ENCODE measurements around the gene SLC25A51. TPM values are rescaled to one million over a fixed set of nuclear protein-coding genes. Genes with fewer than 3 reads are reported as not detected.
"Not testable (repeated sequence)": the region's sequence is repeated elsewhere in the genome, so short reads cannot be mapped to it uniquely, and the experiment has no call there.

SLC25A51 gene
- total RNA-seq, 4 donors from 2014 or later = 14.7 to 66.1 (median 44.4) TPM

DNA sequence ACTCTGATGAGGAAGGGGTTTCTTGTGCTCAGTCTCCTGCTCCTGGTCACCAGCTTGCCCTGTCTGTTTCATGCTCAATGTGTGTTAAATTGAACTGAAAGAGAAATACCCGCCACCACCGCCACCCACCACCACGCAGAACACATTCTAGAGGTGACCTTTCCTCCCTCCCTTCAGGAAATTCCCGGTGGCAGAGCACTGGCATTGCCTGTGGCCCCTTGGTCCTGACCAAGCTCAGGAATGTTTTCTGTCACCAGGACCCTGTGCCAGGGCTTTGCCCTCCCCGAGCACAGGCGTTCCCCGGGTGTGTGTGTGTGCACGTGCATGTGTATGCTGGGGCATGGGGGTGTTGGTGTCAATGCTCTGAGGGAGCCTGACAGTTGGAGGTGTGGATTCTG lies 10.2 kb upstream of the SLC25A51 start:
- H3K27me3 ChIP-seq = no peaks in the 10 kb centered on the region
- H3K4me1 ChIP-seq = no peaks in the 10 kb centered on the region
- TF ChIP-seq POLR2A (IDR thresholded peaks at IDR 0.05) = no peak
- TF ChIP-seq, protein P1, sequence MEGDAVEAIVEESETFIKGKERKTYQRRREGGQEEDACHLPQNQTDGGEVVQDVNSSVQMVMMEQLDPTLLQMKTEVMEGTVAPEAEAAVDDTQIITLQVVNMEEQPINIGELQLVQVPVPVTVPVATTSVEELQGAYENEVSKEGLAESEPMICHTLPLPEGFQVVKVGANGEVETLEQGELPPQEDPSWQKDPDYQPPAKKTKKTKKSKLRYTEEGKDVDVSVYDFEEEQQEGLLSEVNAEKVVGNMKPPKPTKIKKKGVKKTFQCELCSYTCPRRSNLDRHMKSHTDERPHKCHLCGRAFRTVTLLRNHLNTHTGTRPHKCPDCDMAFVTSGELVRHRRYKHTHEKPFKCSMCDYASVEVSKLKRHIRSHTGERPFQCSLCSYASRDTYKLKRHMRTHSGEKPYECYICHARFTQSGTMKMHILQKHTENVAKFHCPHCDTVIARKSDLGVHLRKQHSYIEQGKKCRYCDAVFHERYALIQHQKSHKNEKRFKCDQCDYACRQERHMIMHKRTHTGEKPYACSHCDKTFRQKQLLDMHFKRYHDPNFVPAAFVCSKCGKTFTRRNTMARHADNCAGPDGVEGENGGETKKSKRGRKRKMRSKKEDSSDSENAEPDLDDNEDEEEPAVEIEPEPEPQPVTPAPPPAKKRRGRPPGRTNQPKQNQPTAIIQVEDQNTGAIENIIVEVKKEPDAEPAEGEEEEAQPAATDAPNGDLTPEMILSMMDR (IDR thresholded peaks at IDR 0.05) = no peak
- intact Hi-C loops (cut with DNase I; ENCODE audit: low total_unique reads) = loop anchor here (5.0 to 10.0 kb wide), 3 partner anchors 151 to 448 kb away; partner anchors contain the start of gene SHB
- DNase-seq = no peak
- H3K36me3 ChIP-seq = no peaks in the 10 kb centered on the region
- no peak overlapping the region for H3K4me3 ChIP-seq
- no peaks in the 10 kb centered on the region for H3K9me3 ChIP-seq
- H3K27ac ChIP-seq = no peak overlapping the region

DNA sequence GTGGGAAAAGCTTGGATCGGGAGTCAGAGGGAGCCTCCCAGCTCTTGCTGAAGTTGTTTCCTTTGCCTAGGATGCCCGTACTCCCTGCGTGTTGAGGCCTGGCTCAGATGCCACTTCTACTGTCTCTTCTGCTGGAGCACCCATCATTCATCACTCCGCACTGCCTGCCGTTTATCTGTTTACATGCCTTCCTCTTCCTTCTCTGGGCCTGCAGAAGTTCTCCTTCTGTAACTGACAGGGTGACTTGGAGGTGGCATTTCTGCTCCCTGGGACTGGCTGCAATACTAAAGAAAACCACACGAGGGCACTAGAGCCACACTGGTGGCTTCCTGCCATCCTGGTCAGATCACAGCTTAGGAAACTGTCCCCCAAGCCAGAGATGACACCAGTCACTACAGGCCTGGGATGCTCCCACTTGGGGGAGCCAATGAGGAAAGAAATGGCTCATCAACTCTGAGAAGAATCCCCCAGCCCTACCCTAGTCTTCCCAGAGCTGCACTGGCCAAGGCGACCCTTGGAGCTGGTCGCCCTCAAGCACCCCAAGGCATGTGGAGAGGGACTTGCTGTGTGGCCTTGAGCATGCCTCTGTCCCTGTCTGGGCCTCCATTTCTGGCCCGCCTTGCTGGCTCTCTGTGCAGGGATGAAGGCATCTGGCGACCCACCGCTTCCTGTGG lies 9.7 kb upstream of the SLC25A51 start:
- H3K27ac ChIP-seq = no peak overlapping the region
- H3K27me3 ChIP-seq = no peaks in the 10 kb centered on the region
- DNase-seq = peak; percentile 68 to 80
- no peaks in the 10 kb centered on the region for H3K9me3 ChIP-seq
- H3K4me3 ChIP-seq = no peak overlapping the region
- H3K4me1 ChIP-seq = no peaks in the 10 kb centered on the region
- TF ChIP-seq POLR2A (IDR thresholded peaks at IDR 0.05) = peak in 1 of 2 donors; percentile 21
- TF ChIP-seq, protein P1 (IDR thresholded peaks at IDR 0.05) = peak; percentile 94 to 98 (median 96)
- no peaks in the 10 kb centered on the region for H3K36me3 ChIP-seq
- intact Hi-C loops (cut with DNase I; ENCODE audit: low total_unique reads) = loop anchor here (5.0 to 10.0 kb wide), 3 partner anchors 151 to 449 kb away; partner anchors contain the start of gene SHB

DNA sequence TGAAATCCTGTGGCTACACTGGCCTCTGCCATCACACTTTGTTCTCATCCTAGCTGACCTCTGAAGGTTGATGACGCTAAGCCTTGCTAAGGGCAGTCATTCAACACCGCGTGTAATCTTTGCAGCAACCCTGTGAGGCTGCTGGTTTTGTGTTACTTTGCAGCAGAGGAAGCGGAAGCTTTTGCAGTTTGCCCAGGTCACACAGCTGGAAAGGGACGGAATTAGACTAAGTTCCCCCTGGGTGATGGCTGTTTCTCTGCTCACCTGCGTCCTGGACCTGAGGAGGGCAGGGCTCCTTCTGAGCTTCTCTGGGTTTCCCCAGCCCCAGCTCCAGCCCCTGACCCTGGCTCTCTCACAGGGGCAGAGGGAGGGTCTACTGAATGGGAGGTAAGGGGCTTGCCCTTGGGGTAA lies 7.3 kb upstream of the SLC25A51 start:
- Histone ChIP-seq H3K4me1 (no peaks in the 10 kb centered on the region), H3K27me3 (no peaks in the 10 kb centered on the region), H3K27ac (no peak overlapping the region), H3K4me3 (no peak overlapping the region), H3K9me3 (no peaks in the 10 kb centered on the region), H3K36me3 (no peaks in the 10 kb centered on the region)
- no peak for DNase-seq
- no peak for TF ChIP-seq POLR2A (IDR thresholded peaks at IDR 0.05)
- TF ChIP-seq, protein P1 (IDR thresholded peaks at IDR 0.05) = no peak
- intact Hi-C loops (cut with DNase I; ENCODE audit: low total_unique reads) = loop anchor here (5.0 to 10.0 kb wide), 3 partner anchors 154 to 451 kb away; partner anchors contain the start of gene SHB

DNA sequence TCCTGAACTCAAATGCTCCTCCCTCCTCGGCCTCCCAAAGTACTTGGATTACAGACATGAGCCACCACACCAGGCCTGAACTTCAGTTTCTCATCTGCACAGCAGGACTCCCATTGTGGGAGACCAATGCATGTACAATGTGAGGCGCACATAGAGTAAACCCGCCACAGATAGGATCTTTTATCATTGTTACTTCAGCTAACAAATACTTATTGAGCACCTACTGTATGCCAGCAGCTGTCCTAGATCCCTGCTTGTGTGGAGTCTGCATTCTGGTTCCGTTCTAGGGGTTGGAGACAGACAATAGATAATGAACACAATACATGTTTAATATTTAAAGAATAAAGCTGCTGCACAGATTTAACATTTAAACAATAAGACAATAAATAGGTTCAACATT lies 6.3 kb upstream of the SLC25A51 start:
- no peak overlapping the region for H3K27ac ChIP-seq
- H3K4me3 ChIP-seq = no peak overlapping the region
- intact Hi-C loops (cut with DNase I; ENCODE audit: low total_unique reads) = loop anchor here (5.0 to 10.0 kb wide), 3 partner anchors 155 to 452 kb away; partner anchors contain the start of gene SHB
- H3K36me3 ChIP-seq = no peaks in the 10 kb centered on the region
- TF ChIP-seq, protein P1 (IDR thresholded peaks at IDR 0.05) = no peak
- no peak for TF ChIP-seq POLR2A (IDR thresholded peaks at IDR 0.05)
- DNase-seq = no peak
- H3K4me1 ChIP-seq = peaks cover 0 to under 1% of the 10 kb centered on the region in 2 donors
- H3K9me3 ChIP-seq = no peaks in the 10 kb centered on the region
- no peaks in the 10 kb centered on the region for H3K27me3 ChIP-seq

DNA sequence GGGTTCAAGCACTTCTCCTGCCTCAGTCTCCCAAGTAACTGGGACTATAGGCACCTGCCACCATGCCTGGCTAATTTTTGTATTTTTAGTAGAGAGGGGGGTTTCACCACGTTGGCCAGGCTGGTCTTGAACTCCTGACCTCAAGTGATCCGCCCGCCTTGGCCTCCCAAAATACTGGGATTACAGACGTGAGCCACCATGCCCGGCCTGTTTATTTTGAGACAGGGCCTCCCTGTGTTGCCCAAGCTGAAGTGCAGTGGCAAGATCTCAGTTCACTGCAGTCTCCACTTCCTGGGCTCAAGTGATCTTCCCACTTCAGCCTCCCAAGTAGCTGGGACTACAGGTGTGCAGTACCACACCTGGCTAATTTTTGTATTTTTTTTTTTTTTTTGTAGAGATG lies 5.9 kb upstream of the SLC25A51 start:
- not testable (repeated sequence) for H3K27me3 ChIP-seq, H3K4me3 ChIP-seq, H3K9me3 ChIP-seq, H3K27ac ChIP-seq, H3K4me1 ChIP-seq, H3K36me3 ChIP-seq, DNase-seq
- intact Hi-C loops (cut with DNase I; ENCODE audit: low total_unique reads) = loop anchor here (5.0 to 10.0 kb wide), 4 partner anchors 155 to 452 kb away; partner anchors contain the start of gene SHB
